RWPE2 (cell line): ENCODE results near the gene ENDOU.
A peak's percentile ranks its signal among the peaks of the same experiment; 100 is the strongest.

Experiments used
- ATAC-seq: fragments of 200-7000 bp; cut with Tn5 transposase; 3 replicates; pipeline ENCODE4 v1.9.1; 2021; ENCODE audit warnings: low read depth
- DNase-seq: peaks from one replicate; pipeline ENCODE4 v3.0.0-alpha.2; 2020; ENCODE audit warnings: low spot score
- H3K27ac ChIP-seq: fragments of 450-650 bp; 2 replicates; pipeline ENCODE4 v1.5.1; 2017; ENCODE audit warnings: mild to moderate bottlenecking; ENCODE audit not compliant: poor library complexity, severe bottlenecking
- H3K27me3 ChIP-seq: fragments of 250-450 bp; sonication (Bioruptor Pico); 2 replicates; pipeline ENCODE4 v1.5.1; 2021; ENCODE audit warnings: mild to moderate bottlenecking, moderate library complexity; ENCODE audit not compliant: insufficient read depth, poor library complexity, severe bottlenecking
- H3K36me3 ChIP-seq: fragments of 250-450 bp; sonication (Bioruptor Pico); 2 replicates; pipeline ENCODE4 v1.5.1; 2020; ENCODE audit warnings: low read depth, mild to moderate bottlenecking, moderate library complexity
- H3K4me1 ChIP-seq: fragments of 250-450 bp; sonication (Bioruptor Pico); 2 replicates; pipeline ENCODE4 v1.5.1; 2021; ENCODE audit warnings: mild to moderate bottlenecking, moderate library complexity; ENCODE audit not compliant: insufficient read depth, poor library complexity, severe bottlenecking
- H3K4me3 ChIP-seq: fragments of 250-450 bp; sonication (Bioruptor Pico); 2 replicates; pipeline ENCODE4 v1.5.1; 2021; ENCODE audit warnings: mild to moderate bottlenecking, moderate library complexity; ENCODE audit not compliant: severe bottlenecking
- H3K9me3 ChIP-seq: fragments of 250-450 bp; sonication (Bioruptor Pico); 2 replicates; pipeline ENCODE4 v1.5.1; 2021; ENCODE audit warnings: mild to moderate bottlenecking, moderate library complexity; ENCODE audit not compliant: severe bottlenecking
- TF ChIP-seq, protein P1 (sequence below): fragments of 450-650 bp; IDR thresholded peaks from one replicate; pipeline ENCODE4 v1.5.1; 2017; ENCODE audit warnings: mild to moderate bottlenecking, moderate library complexity; ENCODE audit not compliant: poor library complexity, severe bottlenecking

Gene ENDOU

GRCh38 chr12:47705566-47706425 is 19.5 kb downstream of the ENDOU start, which contains the start of gene RPAP3:
Gene RPAP3, minus strand, starts transcription at chr12:47706030. Its CDS starts 3,190 bp downstream, at chr12:47702840.
- H3K4me1 ChIP-seq = peaks cover 11% of the 10 kb centered on the region
- peak; percentile 94 for DNase-seq
- ATAC-seq = peak; percentile 95
- no peaks in the 10 kb centered on the region for H3K9me3 ChIP-seq
- H3K36me3 ChIP-seq = peaks cover 20% of the 10 kb centered on the region
- peak within 1 kb of the TSS; percentile 35 for H3K27ac ChIP-seq
- H3K27me3 ChIP-seq = no peaks in the 10 kb centered on the region
- TF ChIP-seq, protein P1, sequence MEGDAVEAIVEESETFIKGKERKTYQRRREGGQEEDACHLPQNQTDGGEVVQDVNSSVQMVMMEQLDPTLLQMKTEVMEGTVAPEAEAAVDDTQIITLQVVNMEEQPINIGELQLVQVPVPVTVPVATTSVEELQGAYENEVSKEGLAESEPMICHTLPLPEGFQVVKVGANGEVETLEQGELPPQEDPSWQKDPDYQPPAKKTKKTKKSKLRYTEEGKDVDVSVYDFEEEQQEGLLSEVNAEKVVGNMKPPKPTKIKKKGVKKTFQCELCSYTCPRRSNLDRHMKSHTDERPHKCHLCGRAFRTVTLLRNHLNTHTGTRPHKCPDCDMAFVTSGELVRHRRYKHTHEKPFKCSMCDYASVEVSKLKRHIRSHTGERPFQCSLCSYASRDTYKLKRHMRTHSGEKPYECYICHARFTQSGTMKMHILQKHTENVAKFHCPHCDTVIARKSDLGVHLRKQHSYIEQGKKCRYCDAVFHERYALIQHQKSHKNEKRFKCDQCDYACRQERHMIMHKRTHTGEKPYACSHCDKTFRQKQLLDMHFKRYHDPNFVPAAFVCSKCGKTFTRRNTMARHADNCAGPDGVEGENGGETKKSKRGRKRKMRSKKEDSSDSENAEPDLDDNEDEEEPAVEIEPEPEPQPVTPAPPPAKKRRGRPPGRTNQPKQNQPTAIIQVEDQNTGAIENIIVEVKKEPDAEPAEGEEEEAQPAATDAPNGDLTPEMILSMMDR = peak; percentile 64
- H3K4me3 ChIP-seq = peak within 1 kb of the TSS; percentile 99

- H3K27me3 ChIP-seq = no peaks in the 10 kb centered on the region
- peaks cover 11% of the 10 kb centered on the region for H3K4me1 ChIP-seq
- ATAC-seq (no peak), DNase-seq (no peak)
- peak overlapping the region; percentile 99 for H3K4me3 ChIP-seq
- H3K36me3 ChIP-seq = peaks cover 26% of the 10 kb centered on the region
- H3K27ac ChIP-seq = peak overlapping the region; percentile 35
- H3K9me3 ChIP-seq = no peaks in the 10 kb centered on the region
- TF ChIP-seq, protein P1 = no peak
Observed at GRCh38 chr12:47705229-47705565, 20.1 kb downstream of the ENDOU start.

- ATAC-seq (no peak), DNase-seq (no peak)
- H3K27me3 ChIP-seq = no peaks in the 10 kb centered on the region
- peaks cover 28% of the 10 kb centered on the region for H3K36me3 ChIP-seq
- TF ChIP-seq, protein P1 = no peak
- H3K27ac ChIP-seq = no peak overlapping the region
- H3K4me3 ChIP-seq = peak overlapping the region; percentile 99
- H3K4me1 ChIP-seq = peaks cover 11% of the 10 kb centered on the region
- H3K9me3 ChIP-seq = no peaks in the 10 kb centered on the region
Observed at GRCh38 chr12:47704719-47705118, 20.6 kb downstream of the ENDOU start.

- DNase-seq (no peak), ATAC-seq (no peak)
- no peak overlapping the region for H3K27ac ChIP-seq
- H3K36me3 ChIP-seq = peaks cover 67% of the 10 kb centered on the region
- H3K4me1 ChIP-seq = no peaks in the 10 kb centered on the region
- no peaks in the 10 kb centered on the region for H3K27me3 ChIP-seq
- no peaks in the 10 kb centered on the region for H3K9me3 ChIP-seq
- H3K4me3 ChIP-seq = no peak overlapping the region
- TF ChIP-seq, protein P1 = no peak
Observed at GRCh38 chr12:47700263-47700662, 25.0 kb downstream of the ENDOU start.

DNA sequence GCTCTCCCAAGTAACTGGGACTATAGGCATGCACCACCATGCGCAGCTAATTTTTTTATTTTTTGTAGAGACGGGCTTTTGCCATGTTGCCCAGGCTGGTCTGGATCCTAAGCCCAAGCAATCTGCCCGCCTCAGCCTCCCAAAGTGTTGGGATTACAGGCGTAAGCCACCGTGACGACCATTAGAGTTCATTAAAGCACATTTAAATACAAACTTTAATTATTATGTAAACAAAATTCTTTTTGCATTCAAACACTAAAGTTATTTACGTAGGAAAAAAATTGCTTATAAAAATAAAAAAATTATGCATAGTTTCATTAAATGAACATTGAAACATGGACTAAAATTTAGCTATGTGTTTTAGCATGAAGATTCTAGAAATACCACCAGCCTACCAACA is 26.7 kb downstream of the ENDOU start:
- ATAC-seq = no peak
- H3K27ac ChIP-seq = no peak overlapping the region
- no peaks in the 10 kb centered on the region for H3K4me1 ChIP-seq
- H3K27me3 ChIP-seq = no peaks in the 10 kb centered on the region
- DNase-seq = no peak
- peaks cover 81% of the 10 kb centered on the region for H3K36me3 ChIP-seq
- H3K9me3 ChIP-seq = no peaks in the 10 kb centered on the region
- no peak overlapping the region for H3K4me3 ChIP-seq
- TF ChIP-seq, protein P1 = no peak
